Stimulated activated CD4-positive, alpha-beta T cell treated with anti-CD3 and anti-CD28 coated beads, Interleukin-4, amount 100 ng/mL, for 24 hours (primary cell): ENCODE data around the gene ZNF750.
"Not testable (repeated sequence)": the region's sequence is repeated elsewhere in the genome, so short reads cannot be mapped to it uniquely, and the experiment has no call there.

Experiments
- DNase-seq: peaks from one replicate; pipeline ENCODE4 v3.0.0-alpha.2; 2020

The ZNF750 gene

GRCh38 chr17:82790391-82790790 lies 49.4 kb downstream of the ZNF750 start:
- no peak for DNase-seq

- DNase-seq: no peak
Observed at GRCh38 chr17:82789806-82790205, 50.0 kb downstream of the ZNF750 start.

- DNase-seq: no peak
Observed at GRCh38 chr17:82789051-82789592, 50.7 kb downstream of the ZNF750 start.

- DNase-seq: no peak
Observed at GRCh38 chr17:82788206-82789001, 51.4 kb downstream of the ZNF750 start.

- DNase-seq: no peak
Observed at GRCh38 chr17:82787081-82787848, 52.6 kb downstream of the ZNF750 start.

GRCh38 chr17:82786427-82786826 lies 53.4 kb downstream of the ZNF750 start:
- DNase-seq: no peak

GRCh38 chr17:82785581-82785980 lies 54.2 kb downstream of the ZNF750 start:
- DNase-seq: not testable (repeated sequence)

- DNase-seq: no peak
Observed at GRCh38 chr17:82783498-82783897, 56.3 kb downstream of the ZNF750 start.

- no peak for DNase-seq
Observed at GRCh38 chr17:82782657-82783207, 57.1 kb downstream of the ZNF750 start.

- DNase-seq: peak; percentile 83
Observed at GRCh38 chr17:82781894-82782274, 57.9 kb downstream of the ZNF750 start.

- no peak for DNase-seq
Observed at GRCh38 chr17:82780971-82781893, 58.6 kb downstream of the ZNF750 start.

GRCh38 chr17:82780195-82780594 lies 59.6 kb downstream of the ZNF750 start:
- no peak for DNase-seq

- no peak for DNase-seq
Observed at GRCh38 chr17:82779541-82779940, 60.3 kb downstream of the ZNF750 start.
